ENCODE data around the gene WDR70.

DNA sequence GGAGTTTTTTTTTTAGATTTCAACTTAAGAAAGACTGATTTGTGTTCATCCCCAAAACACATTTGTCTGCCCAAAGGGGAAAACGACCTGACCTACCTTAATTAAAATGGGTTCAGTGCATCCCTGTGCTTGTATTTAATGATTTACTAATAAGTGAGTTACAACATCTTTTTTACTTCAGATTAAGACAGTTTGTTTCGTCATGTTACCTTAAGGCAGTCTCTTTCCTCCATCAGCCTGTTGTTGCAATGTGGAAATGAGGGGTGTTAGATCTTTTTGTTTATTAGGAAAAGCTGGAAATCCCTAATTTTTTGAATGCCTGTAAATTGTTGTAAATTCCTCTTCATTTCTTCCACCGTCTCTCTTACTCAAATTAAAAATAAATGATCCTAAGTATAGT lies 283.2 kb downstream of the WDR70 start:
- TF ChIP-seq, protein P1, sequence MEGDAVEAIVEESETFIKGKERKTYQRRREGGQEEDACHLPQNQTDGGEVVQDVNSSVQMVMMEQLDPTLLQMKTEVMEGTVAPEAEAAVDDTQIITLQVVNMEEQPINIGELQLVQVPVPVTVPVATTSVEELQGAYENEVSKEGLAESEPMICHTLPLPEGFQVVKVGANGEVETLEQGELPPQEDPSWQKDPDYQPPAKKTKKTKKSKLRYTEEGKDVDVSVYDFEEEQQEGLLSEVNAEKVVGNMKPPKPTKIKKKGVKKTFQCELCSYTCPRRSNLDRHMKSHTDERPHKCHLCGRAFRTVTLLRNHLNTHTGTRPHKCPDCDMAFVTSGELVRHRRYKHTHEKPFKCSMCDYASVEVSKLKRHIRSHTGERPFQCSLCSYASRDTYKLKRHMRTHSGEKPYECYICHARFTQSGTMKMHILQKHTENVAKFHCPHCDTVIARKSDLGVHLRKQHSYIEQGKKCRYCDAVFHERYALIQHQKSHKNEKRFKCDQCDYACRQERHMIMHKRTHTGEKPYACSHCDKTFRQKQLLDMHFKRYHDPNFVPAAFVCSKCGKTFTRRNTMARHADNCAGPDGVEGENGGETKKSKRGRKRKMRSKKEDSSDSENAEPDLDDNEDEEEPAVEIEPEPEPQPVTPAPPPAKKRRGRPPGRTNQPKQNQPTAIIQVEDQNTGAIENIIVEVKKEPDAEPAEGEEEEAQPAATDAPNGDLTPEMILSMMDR (IDR thresholded peaks at IDR 0.05; ENCODE audit: insufficient read depth, low read length, poor library complexity, severe bottlenecking) = no peak
- TF ChIP-seq EZH2phosphoT487 (conservative IDR thresholded peaks at IDR 0.05; ENCODE audit: low read length) = no peak
